Inflammatory macrophage (primary cell): ENCODE data around the gene INTS4.
"Not testable (repeated sequence)": the region's sequence is repeated elsewhere in the genome, so short reads cannot be mapped to it uniquely, and the experiment has no call there.

ENCODE experiments used
- DNase-seq, 2 donors: peaks; one replicate each; pipeline ENCODE4 v3.0.0-alpha.2; 2020 to 2022
- total RNA-seq, 18 experiments: gene quantifications; one replicate each; lab custom pipeline; 2026; ENCODE audit warnings: mixed read lengths in 6 of 18, inconsistent platforms in 2 of 18; lab: John Stamatoyannopoulos, UW

The INTS4 gene
- 14.9 to 42.9 (median 32.1) reads per million in 18 experiments for total RNA-seq

GRCh38 chr11:77994434-77995362, at the start of gene INTS4:
Gene INTS4 (minus strand): TSS chr11:77994668. CDS start chr11:77994643, 25 bp downstream.
- peak; percentile 99 for DNase-seq

GRCh38 chr11:78041843-78042440, 47.5 kb upstream of the INTS4 start:
- no peak for DNase-seq

- not testable (repeated sequence) for DNase-seq
These were observed 46.9 kb upstream of the INTS4 start for GRCh38 chr11:78041380-78041719.

GRCh38 chr11:78040691-78041379, 46.4 kb upstream of the INTS4 start:
- no peak for DNase-seq

- DNase-seq, result peak; percentile 59 to 66
These were observed 45.6 kb upstream of the INTS4 start for GRCh38 chr11:78039919-78040671.

GRCh38 chr11:78039391-78039918, 45.0 kb upstream of the INTS4 start:
- DNase-seq, result no peak

GRCh38 chr11:78038697-78039313, 44.3 kb upstream of the INTS4 start:
- DNase-seq, result no peak

- no peak for DNase-seq
These were observed 43.6 kb upstream of the INTS4 start for GRCh38 chr11:78037825-78038620.

GRCh38 chr11:78037056-78037455, 42.6 kb upstream of the INTS4 start:
- peak in 1 of 2 donors; percentile 14 for DNase-seq

- no peak for DNase-seq
These were observed 41.8 kb upstream of the INTS4 start for GRCh38 chr11:78036313-78036712.

GRCh38 chr11:78034623-78035022, 40.2 kb upstream of the INTS4 start:
- DNase-seq, result no peak

- DNase-seq, result no peak
These were observed 38.6 kb upstream of the INTS4 start for GRCh38 chr11:78033040-78033439.

GRCh38 chr11:78032090-78032489, 37.6 kb upstream of the INTS4 start:
- no peak for DNase-seq

GRCh38 chr11:78031629-78032028, 37.2 kb upstream of the INTS4 start:
- no peak for DNase-seq

- no peak for DNase-seq
These were observed 36.2 kb upstream of the INTS4 start for GRCh38 chr11:78030429-78031325.

GRCh38 chr11:78028423-78028822, 34.0 kb upstream of the INTS4 start:
- DNase-seq, result not testable (repeated sequence)

GRCh38 chr11:78027759-78028158, 33.3 kb upstream of the INTS4 start:
- DNase-seq, result no peak

- DNase-seq, result no peak
These were observed 30.9 kb upstream of the INTS4 start for GRCh38 chr11:78025378-78025777.

GRCh38 chr11:78023426-78023825, 29.0 kb upstream of the INTS4 start:
- DNase-seq, result no peak
